Fibroblast of lung (primary cell): ENCODE data around the gene SEPTIN12. TPM values are rescaled to one million over a fixed set of nuclear protein-coding genes. Genes with fewer than 3 reads are reported as not detected.

ENCODE experiments used
- DNase-seq, 2 donors: peaks; one replicate each; pipeline versions ENCODE4 v3.0.0 to v3.0.0-alpha.2; 2010; ENCODE audit warnings: low read depth in 2 of 2
- H2AFZ ChIP-seq: 2 replicates; pipeline ENCODE4 v1.5.1; 2012; ENCODE audit warnings: low read length, control low read depth, inconsistent platforms
- H3K27ac ChIP-seq: 2 replicates; pipeline ENCODE4 v1.5.1; 2011; ENCODE audit warnings: low read length, control low read depth; ENCODE audit not compliant: insufficient read depth
- H3K27me3 ChIP-seq: 2 replicates; pipeline ENCODE4 v1.5.1; 2011; ENCODE audit warnings: mild to moderate bottlenecking, low read length; ENCODE audit not compliant: control insufficient read depth, insufficient read depth
- H3K36me3 ChIP-seq: 2 replicates; pipeline ENCODE4 v1.5.1; 2011; ENCODE audit warnings: low read length; ENCODE audit not compliant: control insufficient read depth, insufficient read depth
- H3K4me1 ChIP-seq: 2 replicates; pipeline ENCODE4 v1.5.1; 2011; ENCODE audit warnings: low read length; ENCODE audit not compliant: control insufficient read depth, insufficient read depth; ENCODE audit errors: extremely low read depth
- H3K4me2 ChIP-seq: 2 replicates; pipeline ENCODE4 v1.5.1; 2011; ENCODE audit warnings: low read length, control low read depth; ENCODE audit not compliant: insufficient read depth; ENCODE audit errors: extremely low read depth
- H3K4me3 ChIP-seq, 4 experiments: fragments of 200-600 bp in 1 of 4; sonication (generic) in 1 of 4; replicated peaks in 1 of 4; 2 replicates each; pipeline ENCODE4 v1.5.1; 2011 to 2016; ENCODE audit warnings: low read length in 4 of 4, low read depth in 3 of 4, mild to moderate bottlenecking in 3 of 4, control low read depth in 2 of 4, inconsistent platforms in 1 of 4, mixed read lengths in 1 of 4; ENCODE audit not compliant: insufficient read depth in 1 of 4; ENCODE audit errors: control extremely low read depth in 1 of 4
- H3K79me2 ChIP-seq: 2 replicates; pipeline ENCODE4 v1.5.1; 2012; ENCODE audit warnings: mild to moderate bottlenecking, low read length, inconsistent platforms; ENCODE audit not compliant: control insufficient read depth, insufficient read depth
- H3K9ac ChIP-seq: 2 replicates; pipeline ENCODE4 v1.5.1; 2011; ENCODE audit warnings: mild to moderate bottlenecking, low read length, control low read depth; ENCODE audit not compliant: insufficient read depth
- H3K9me3 ChIP-seq: 2 replicates; pipeline ENCODE4 v1.5.1; 2012; ENCODE audit warnings: low read depth, low read length; ENCODE audit not compliant: control insufficient read depth, insufficient read depth
- H4K20me1 ChIP-seq: 2 replicates; pipeline ENCODE4 v1.5.1; 2011; ENCODE audit warnings: low read length; ENCODE audit not compliant: control insufficient read depth, insufficient read depth; ENCODE audit errors: extremely low read depth
- CTCF ChIP-seq, 2 donors: IDR thresholded peaks in 1 of 2; conservative IDR thresholded peaks in 1 of 2; 1 replicate in 1 of 2; 2 replicates in 1 of 2; pipeline ENCODE4 v1.5.1; 2011 to 2012; ENCODE audit warnings: low read length in 2 of 2, control low read depth in 1 of 2, inconsistent platforms in 1 of 2, low read depth in 1 of 2, mild to moderate bottlenecking in 1 of 2
- EZH2 ChIP-seq: IDR thresholded peaks from 2 replicates; pipeline ENCODE4 v1.5.1; 2012; ENCODE audit warnings: low read length, control low read depth, mild to moderate bottlenecking; ENCODE audit errors: missing control alignments
- polyA plus RNA-seq, 2 donors: library from polyadenylated mRNA; depleted of rRNA in 1 of 2; stranded (reverse) in 1 of 2; unstranded in 1 of 2; fragments of >200 nt; gene quantifications; 2 replicates each; pipeline ENCODE4 v1.2.1, GENCODE V29; 2011 to 2012; ENCODE audit warnings: missing spikeins in 1 of 2
- total RNA-seq: library from RNA; depleted of rRNA; stranded (reverse); fragments of >200 nt; gene quantifications from 2 replicates; pipeline ENCODE4 v1.2.1, GENCODE V29; 2014

SEPTIN12 gene
- total and polyA plus RNA-seq, 2 donors (not counting 1 experiment from before 2014, with no cell fraction given) = not detected

- TF ChIP-seq EZH2 = no peak
- no peak for TF ChIP-seq CTCF (conservative IDR thresholded peaks at IDR 0.05 in 1 of 2, IDR thresholded peaks at IDR 0.05 in 1 of 2; ENCODE audit: low read depth in 1 of 2, low read length in 2 of 2)
Observed at GRCh38 chr16:4783951-4784336, 4.2 kb downstream of the SEPTIN12 start.

DNA sequence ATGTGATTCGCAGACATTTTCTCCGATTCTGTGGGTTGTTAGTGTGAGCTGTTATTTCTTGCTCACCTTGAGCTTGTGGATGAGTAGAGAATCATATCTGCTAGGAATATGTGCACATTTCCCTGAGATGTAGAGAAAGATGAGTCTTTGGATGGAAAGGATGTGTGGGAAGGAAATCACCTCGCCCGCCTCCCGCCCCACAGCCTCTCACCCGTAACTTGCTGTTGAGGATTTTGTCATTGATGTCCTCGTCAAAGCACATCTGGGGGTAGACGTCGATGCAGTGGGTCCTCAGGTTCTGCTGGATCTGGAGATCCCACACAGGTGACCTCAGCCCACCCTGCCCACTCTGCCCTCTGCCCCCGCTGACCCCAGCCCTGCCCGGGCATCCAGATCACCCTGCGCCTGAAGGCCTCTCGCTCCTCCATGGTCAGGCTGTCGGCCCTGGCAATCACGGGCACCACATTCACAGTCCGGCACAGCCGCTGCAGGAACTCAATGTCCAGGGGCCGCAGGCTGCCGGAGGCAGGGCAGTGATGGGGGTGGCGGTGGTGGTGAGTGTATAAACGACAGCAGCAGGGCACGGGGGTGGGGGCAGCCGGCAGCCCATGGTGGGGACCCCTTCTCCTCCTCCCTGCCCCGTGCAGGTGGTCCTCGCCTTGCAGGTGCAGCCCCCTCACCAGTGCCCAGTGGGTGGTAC lies 4.7 kb downstream of the SEPTIN12 start:
- Histone ChIP-seq H3K9ac (no peak overlapping the region), H4K20me1 (no peaks in the 10 kb centered on the region), H3K36me3 (no peaks in the 10 kb centered on the region), H3K9me3 (no peaks in the 10 kb centered on the region), H3K4me3 (no peak overlapping the region), H3K79me2 (no peaks in the 10 kb centered on the region), H3K4me2 (no peak overlapping the region), H3K27ac (no peak overlapping the region), H3K4me1 (no peaks in the 10 kb centered on the region), H2AFZ (no peak overlapping the region), H3K27me3 (no peaks in the 10 kb centered on the region)
- no peak for TF ChIP-seq EZH2
- TF ChIP-seq CTCF (conservative IDR thresholded peaks at IDR 0.05 in 1 of 2, IDR thresholded peaks at IDR 0.05 in 1 of 2; ENCODE audit: low read depth in 1 of 2, low read length in 2 of 2) = no peak
- no peak for DNase-seq

More at GRCh38 chr16:4783951-4784336, 4.2 kb downstream of the SEPTIN12 start:
- H3K4me3 ChIP-seq = no peak overlapping the region
- no peak overlapping the region for H3K4me2 ChIP-seq
- no peaks in the 10 kb centered on the region for H3K36me3 ChIP-seq
- no peak for DNase-seq
- H3K9ac ChIP-seq = no peak overlapping the region
- H4K20me1 ChIP-seq = no peaks in the 10 kb centered on the region
- H3K27me3 ChIP-seq = no peaks in the 10 kb centered on the region
- no peak overlapping the region for H2AFZ ChIP-seq
- H3K9me3 ChIP-seq = no peaks in the 10 kb centered on the region
- H3K4me1 ChIP-seq = no peaks in the 10 kb centered on the region
- no peak overlapping the region for H3K27ac ChIP-seq
- H3K79me2 ChIP-seq = no peaks in the 10 kb centered on the region

DNA sequence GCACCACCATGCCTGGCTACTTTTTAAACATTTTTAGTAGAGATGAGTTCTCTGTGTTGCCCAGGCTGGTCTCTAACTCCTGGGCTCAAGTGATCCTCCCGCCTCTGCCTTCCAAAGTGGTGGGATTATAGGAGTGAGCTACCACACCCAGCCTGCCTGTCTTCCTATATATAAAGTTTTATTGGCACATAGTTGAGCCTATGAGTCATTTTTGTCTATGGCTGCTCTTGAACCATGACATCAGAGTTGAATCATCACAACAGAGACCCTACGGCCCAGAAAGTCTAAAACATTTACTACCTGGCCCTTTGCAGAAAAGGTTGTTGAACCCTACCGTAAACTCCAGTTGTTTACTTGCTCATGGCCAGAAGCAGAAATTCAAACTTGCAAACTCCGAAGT lies 7.9 kb downstream of the SEPTIN12 start:
- DNase-seq = peak; percentile 9 to 10
- no peaks in the 10 kb centered on the region for H3K27me3 ChIP-seq
- H3K79me2 ChIP-seq = no peaks in the 10 kb centered on the region
- no peaks in the 10 kb centered on the region for H3K4me1 ChIP-seq
- H2AFZ ChIP-seq = no peak overlapping the region
- no peaks in the 10 kb centered on the region for H4K20me1 ChIP-seq
- no peaks in the 10 kb centered on the region for H3K36me3 ChIP-seq
- H3K4me2 ChIP-seq = no peak overlapping the region
- TF ChIP-seq CTCF (conservative IDR thresholded peaks at IDR 0.05 in 1 of 2, IDR thresholded peaks at IDR 0.05 in 1 of 2; ENCODE audit: low read depth in 1 of 2, low read length in 2 of 2) (no peak), EZH2 (no peak)
- H3K4me3 ChIP-seq = no peak overlapping the region
- H3K9ac ChIP-seq = no peak overlapping the region
- H3K27ac ChIP-seq = no peak overlapping the region
- no peaks in the 10 kb centered on the region for H3K9me3 ChIP-seq
